ENCODE results near the gene MYBPC3. TPM values are rescaled to one million over a fixed set of nuclear protein-coding genes. Genes with fewer than 3 reads are reported as not detected.

The MYBPC3 gene
- total and polyA plus RNA-seq, 12 donors: 484 to 3,138 (median 2,423) TPM

DNA sequence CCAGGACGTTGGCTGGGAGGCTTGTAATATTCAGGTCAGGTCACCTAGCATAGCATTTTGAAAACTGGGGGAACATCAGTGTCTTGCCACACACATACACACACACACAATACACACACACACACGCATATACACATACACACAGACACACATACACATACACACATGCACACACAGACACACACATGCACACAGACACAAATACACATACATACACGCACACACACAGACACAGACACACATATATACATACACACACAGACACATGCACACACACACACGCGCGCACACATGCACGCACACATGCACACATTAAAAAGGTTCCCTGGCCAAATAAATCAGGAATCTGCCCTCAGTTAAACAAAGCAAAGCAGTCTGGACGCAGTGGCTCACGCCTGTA, 12.5 kb downstream of the MYBPC3 start:
- DNase-seq (no peak), ATAC-seq (no peak)
- intact Hi-C loops (cut with DNase I): no loop called here
- Histone ChIP-seq H3K27me3 (no peaks in the 10 kb centered on the region), H3K36me3 (peaks cover 0 to 94% (median 12%) of the 10 kb centered on the region in 9 donors), H3K27ac (peak overlapping the region in 3 of 10 donors; percentile 48 to 73 (median 58)), H3K9me3 (no peaks in the 10 kb centered on the region), H3K4me1 (peaks cover 0 to 97% (median 11%) of the 10 kb centered on the region in 9 donors), H3K4me3 (no peak overlapping the region)
- WGBS, 2 donors: 65 to 67% methylated on average over 9 of the region's 9 CpGs
- TF ChIP-seq, protein P1, sequence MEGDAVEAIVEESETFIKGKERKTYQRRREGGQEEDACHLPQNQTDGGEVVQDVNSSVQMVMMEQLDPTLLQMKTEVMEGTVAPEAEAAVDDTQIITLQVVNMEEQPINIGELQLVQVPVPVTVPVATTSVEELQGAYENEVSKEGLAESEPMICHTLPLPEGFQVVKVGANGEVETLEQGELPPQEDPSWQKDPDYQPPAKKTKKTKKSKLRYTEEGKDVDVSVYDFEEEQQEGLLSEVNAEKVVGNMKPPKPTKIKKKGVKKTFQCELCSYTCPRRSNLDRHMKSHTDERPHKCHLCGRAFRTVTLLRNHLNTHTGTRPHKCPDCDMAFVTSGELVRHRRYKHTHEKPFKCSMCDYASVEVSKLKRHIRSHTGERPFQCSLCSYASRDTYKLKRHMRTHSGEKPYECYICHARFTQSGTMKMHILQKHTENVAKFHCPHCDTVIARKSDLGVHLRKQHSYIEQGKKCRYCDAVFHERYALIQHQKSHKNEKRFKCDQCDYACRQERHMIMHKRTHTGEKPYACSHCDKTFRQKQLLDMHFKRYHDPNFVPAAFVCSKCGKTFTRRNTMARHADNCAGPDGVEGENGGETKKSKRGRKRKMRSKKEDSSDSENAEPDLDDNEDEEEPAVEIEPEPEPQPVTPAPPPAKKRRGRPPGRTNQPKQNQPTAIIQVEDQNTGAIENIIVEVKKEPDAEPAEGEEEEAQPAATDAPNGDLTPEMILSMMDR (IDR thresholded peaks at IDR 0.05): no peak

DNA sequence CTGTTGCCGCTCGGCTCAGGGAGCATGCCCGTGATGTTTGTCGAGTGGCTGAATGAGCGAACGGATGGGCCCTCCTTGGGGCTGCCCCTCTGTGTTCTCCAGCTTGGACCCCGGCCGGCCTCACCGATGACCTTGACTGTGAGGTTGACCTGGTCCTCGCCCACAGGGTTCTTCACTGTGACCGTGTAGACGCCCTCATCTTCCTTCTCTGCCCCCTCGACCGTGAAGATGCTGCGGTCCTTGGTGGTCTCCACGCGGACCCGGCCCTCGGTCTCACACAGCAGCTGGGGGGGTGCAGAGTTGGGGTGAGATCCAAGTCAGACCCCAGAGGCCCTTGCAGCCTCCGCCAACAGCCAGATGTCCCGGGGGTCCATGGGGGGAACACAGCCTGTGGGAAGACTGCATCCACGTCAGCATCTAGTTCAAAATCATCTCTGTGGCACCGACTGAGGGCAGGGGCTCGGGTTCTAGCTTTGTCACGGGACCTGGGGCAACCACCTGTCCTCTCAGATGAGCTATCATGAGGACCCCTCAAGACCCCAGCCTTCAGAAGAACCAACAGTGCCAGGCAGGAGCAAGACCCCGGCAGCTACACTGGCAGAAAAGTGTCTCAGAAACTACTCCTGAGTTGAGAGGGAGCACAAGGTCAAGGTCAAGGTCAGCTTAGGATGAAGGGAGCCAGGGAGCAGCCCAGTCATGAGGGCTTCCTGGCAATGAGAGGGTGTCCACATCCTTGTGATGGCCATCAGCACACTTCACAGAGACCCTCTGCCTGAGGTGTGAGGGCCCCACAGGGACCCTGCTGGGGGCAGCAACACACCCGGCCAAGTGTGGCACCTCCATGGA, 13.9 kb downstream of the MYBPC3 start:
- peak in 1 of 8 donors; percentile 1 for ATAC-seq
- Histone ChIP-seq H3K27ac (peak overlapping the region in 7 of 10 donors; percentile 35 to 76 (median 58)), H3K4me1 (peaks cover 0 to 97% (median 8%) of the 10 kb centered on the region in 9 donors), H3K36me3 (peaks cover 0 to 96% (median 23%) of the 10 kb centered on the region in 9 donors), H3K9me3 (no peaks in the 10 kb centered on the region), H3K4me3 (no peak overlapping the region), H3K27me3 (no peaks in the 10 kb centered on the region)
- DNase-seq: no peak
- intact Hi-C loops (cut with DNase I): no loop called here
- TF ChIP-seq, protein P1 (IDR thresholded peaks at IDR 0.05): no peak
- WGBS, 2 donors: 74 to 78% methylated on average over 27 of the region's 27 CpGs

DNA sequence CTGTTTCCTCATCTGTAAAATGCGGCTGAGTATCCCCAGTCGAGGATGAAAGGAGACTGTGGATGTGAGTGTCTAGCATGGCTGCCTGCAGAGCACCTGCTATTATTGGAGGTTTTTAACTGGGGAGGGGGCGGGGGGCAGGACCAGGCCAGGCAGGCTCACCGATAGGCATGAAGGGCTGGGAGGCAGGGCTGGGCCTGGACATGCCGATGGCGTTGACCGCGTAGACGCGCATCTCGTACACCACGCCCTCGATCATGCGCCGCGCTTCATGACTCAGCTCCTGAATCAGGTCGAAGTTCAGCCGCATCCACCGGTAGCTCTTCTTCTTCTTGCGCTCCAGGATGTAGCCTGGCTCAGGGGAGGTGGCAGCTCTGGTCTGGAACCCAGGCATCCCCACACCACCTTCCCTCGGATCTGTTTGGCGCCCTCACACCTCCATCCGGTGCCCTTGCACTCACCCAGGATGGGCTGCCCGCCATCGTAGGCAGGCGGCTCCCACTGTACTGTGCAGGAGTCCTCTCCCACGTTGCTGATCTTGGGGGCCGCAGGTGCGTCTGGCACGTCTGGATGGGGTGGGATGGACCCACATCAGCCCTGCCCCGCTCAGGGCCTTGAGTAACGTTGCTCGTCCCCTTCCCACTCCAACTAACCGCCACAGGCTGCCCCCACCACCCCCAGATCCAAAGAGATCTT, 15.1 kb downstream of the MYBPC3 start:
- Histone ChIP-seq H3K27me3 (no peaks in the 10 kb centered on the region), H3K27ac (peak overlapping the region in 6 of 10 donors; percentile 5 to 73 (median 36)), H3K36me3 (peaks cover 0 to 98% (median 25%) of the 10 kb centered on the region in 9 donors), H3K4me3 (no peak overlapping the region), H3K4me1 (peaks cover 0 to 97% (median 19%) of the 10 kb centered on the region in 9 donors), H3K9me3 (no peaks in the 10 kb centered on the region)
- peak in 7 of 8 donors; percentile 0 to 20 (median 4) for ATAC-seq
- 72 to 74% methylated on average over 34 of the region's 34 CpGs for WGBS, 2 donors
- DNase-seq: no peak
- TF ChIP-seq, protein P1 (IDR thresholded peaks at IDR 0.05): no peak
- intact Hi-C loops (cut with DNase I): no loop called here

GRCh38 chr11:47336595-47336994, 15.9 kb downstream of the MYBPC3 start:
- WGBS, 2 donors: 69 to 79% methylated on average over 4 of the region's 4 CpGs
- ATAC-seq: no peak

More at GRCh38 chr11:47336595-47336994, 15.9 kb downstream of the MYBPC3 start:
- intact Hi-C loops (cut with DNase I): no loop called here
- Histone ChIP-seq H3K4me1 (peaks cover 2 to 98% (median 27%) of the 10 kb centered on the region in 9 donors), H3K4me3 (no peak overlapping the region), H3K36me3 (peaks cover 0 to 98% (median 30%) of the 10 kb centered on the region in 9 donors), H3K9me3 (no peaks in the 10 kb centered on the region), H3K27ac (peak overlapping the region in 5 of 10 donors; percentile 27 to 51 (median 33)), H3K27me3 (no peaks in the 10 kb centered on the region)
- TF ChIP-seq, protein P1 (IDR thresholded peaks at IDR 0.05): no peak
- no peak for DNase-seq
